Stimulated activated CD4-positive, alpha-beta T cell treated with anti-CD3 and anti-CD28 coated beads, Interleukin-4, amount 100 ng/mL, for 1 hour (primary cell): Measurements from ENCODE around the gene FAM169A.
"Not testable (repeated sequence)": the region's sequence is repeated elsewhere in the genome, so short reads cannot be mapped to it uniquely, and the experiment has no call there.

Experiments
- DNase-seq: peaks from one replicate; pipeline ENCODE4 v3.0.0-alpha.2; 2020

FAM169A gene

GRCh38 chr5:74791669-74792068 is 74.5 kb downstream of the FAM169A start:
- DNase-seq: not testable (repeated sequence)

- DNase-seq: no peak
Measured at GRCh38 chr5:74787424-74787823, 78.8 kb downstream of the FAM169A start.

- no peak for DNase-seq
Measured at GRCh38 chr5:74786851-74787250, 79.3 kb downstream of the FAM169A start.

- DNase-seq: no peak
Measured at GRCh38 chr5:74778609-74779008, 87.6 kb downstream of the FAM169A start.

- DNase-seq: no peak
Measured at GRCh38 chr5:74772359-74772758, 93.8 kb downstream of the FAM169A start.

GRCh38 chr5:74767579-74767913 is 98.6 kb downstream of the FAM169A start:
- no peak for DNase-seq

- peak; percentile 92 for DNase-seq
Measured at GRCh38 chr5:74766849-74767578, 99.2 kb downstream of the FAM169A start, which contains the start of the genes GFM2 and NSA2. Gene GFM2 (minus strand): TSS chr5:74767117. CDS start chr5:74763742, 3,375 bp downstream. Gene NSA2 (plus strand): TSS chr5:74767249. CDS start chr5:74767361, 112 bp downstream.

- DNase-seq: no peak
Measured at GRCh38 chr5:74766418-74766848, 99.8 kb downstream of the FAM169A start.

GRCh38 chr5:74765929-74766328 is 100.3 kb downstream of the FAM169A start:
- no peak for DNase-seq

- DNase-seq: no peak
Measured at GRCh38 chr5:74765201-74765600, 101.0 kb downstream of the FAM169A start.

GRCh38 chr5:74763504-74763903 is 102.7 kb downstream of the FAM169A start:
- DNase-seq: no peak

- DNase-seq: no peak
Measured at GRCh38 chr5:74762599-74762998, 103.6 kb downstream of the FAM169A start.

- DNase-seq: no peak
Measured at GRCh38 chr5:74761241-74761640, 104.9 kb downstream of the FAM169A start.

GRCh38 chr5:74748742-74749141 is 117.4 kb downstream of the FAM169A start:
- DNase-seq: not testable (repeated sequence)

- no peak for DNase-seq
Measured at GRCh38 chr5:74738406-74738805, 127.8 kb downstream of the FAM169A start.

GRCh38 chr5:74736759-74737158 is 129.4 kb downstream of the FAM169A start:
- DNase-seq: no peak
